NCI-H748 (cell line): Measurements from ENCODE around the gene PLPP2.

ENCODE experiments used
- DNase-seq: peaks from one replicate; lab custom pipeline; 2025; ENCODE audit not compliant: unreplicated experiment; lab: John Stamatoyannopoulos, UW

PLPP2 gene

DNA sequence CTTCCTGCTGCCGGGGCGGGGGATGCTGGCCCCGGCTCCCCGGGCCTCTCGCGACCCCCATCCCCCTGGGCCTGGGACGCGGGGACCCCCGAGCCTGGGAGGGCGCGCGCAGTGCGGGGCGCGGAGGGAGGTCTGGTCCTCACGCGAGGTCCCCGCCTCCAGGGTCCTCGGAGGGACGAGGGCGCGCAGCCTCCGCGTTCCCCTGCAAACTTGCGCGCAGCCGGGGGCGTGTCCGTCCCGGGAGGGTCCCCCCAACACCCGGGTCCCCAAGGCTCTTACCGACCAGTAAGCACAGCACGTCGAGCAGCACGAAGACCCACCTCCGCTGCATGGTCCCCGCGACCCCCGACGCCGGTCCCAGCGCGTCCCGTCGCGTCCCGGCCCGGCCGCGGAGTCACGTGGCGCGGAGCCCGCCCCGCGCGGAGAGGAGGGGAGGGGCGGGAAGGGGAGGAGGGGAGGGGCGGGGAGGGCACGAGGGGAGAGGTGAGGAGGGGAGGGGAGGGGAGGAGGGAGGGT, at the start of gene PLPP2:
Gene PLPP2, minus strand, starts transcription at position 398 of the 516 bp plus-strand sequence. Its CDS starts 67 bp downstream, at position 331.
- DNase-seq = peak; percentile 23

DNA sequence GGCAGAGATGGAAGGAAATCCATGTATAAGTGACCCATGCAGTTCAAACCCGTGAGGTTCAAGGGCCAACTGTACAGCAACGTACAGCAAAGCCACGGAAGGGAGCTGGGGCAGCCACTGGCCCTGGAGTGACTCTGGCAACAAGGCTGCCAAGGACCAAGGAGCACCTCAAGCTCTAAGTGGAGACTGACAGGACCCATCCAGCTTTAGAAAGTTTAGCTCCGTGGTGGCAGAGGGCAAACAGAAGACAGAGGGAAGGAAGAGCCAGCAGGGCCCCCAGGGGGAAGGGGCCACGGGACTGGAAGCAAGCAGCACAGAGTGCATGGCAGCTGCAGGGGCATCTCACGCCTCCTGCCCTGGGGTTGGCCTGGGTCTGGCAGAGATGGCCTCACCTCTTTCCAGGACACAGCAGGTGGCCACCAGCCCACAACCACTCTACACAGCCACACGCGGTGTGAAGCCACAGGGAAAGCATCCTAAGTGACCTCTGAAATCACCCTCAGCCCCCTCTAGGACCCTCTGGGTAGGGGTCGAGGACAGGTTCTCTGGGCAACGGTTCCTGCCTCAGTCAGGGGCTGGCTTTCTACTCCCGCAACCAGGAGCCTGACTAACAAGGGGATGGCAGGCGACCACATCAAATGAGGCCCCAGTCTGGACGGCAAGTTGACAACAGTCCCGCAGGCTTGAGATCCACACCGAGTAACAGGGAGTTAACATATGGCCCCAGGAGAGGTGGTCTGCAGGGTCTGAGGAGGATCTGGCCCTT, 49.6 kb upstream of the PLPP2 start:
- no peak for DNase-seq

DNA sequence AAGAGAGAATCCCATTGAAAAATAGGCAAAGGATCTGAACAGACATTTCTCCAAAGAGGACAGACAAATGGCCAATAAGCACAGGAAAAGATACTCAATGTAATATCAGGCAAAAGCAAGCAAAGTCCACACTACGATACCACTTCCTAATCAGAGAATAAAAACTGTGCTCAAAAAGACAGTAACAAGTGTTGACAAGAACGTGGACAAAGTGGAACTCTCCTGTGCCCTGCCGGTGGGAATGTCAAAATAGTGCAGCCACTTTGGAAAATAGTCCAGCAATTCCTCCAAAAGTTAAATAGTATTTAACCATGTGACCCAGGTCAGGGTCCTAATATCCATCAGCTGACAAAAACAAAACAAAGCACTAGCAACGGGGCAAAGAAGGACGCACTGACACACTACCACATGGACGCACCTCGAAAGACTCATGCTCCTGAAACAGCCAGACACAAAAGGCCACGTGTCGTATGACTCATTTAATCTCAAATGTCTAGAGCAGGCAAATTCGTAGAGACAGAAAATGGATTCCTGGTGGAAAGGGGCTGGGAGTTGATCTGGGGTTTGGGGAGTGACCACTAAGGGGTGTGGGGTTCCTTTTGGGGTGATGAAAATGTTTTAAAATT, 48.2 kb upstream of the PLPP2 start:
- no peak for DNase-seq

DNA sequence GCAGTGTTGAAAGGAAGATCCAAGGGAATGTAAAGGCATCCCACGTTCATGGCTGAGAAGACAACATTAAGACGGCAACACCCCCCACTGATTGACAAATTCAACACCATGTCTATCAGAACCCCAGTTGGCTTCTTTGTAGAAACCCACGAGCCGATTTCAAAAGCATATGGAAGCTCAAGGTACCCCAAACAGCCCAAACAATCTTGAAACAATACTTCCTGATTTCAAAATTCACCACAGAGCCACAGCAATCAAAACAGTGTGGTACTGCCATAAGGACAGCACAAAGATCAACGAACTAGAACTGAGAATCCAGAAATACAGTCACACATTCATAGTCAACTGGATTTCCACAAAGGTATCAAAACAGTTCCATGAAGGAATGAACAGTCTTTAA, 47.2 kb upstream of the PLPP2 start:
- DNase-seq = no peak

DNA sequence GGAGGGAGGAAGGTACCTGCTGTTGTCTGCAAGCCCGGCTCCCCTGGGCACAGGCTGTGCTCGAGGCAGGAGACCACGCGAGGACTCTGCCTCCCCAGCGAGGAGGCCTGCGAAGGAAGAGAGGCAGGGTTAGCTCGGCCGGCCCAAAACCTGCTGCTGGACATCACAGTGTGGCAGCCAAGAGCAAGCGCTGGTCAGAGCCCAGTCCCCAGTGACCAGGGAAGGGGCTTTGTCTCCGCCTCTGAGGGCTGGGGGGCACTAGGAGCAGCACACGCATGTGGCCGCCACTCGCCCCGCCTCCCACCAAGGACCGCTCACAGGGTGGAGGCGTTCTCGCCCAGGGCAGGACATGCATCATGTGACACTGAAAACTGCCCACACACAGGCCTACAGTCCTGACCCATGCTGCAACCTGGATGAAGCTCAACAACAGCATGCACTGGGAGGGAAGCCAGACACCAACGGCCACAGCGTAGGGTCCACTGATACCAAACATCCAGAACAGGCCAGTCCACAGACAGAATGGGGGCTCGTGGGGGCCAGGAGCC, 44.9 kb upstream of the PLPP2 start:
- DNase-seq = no peak

DNA sequence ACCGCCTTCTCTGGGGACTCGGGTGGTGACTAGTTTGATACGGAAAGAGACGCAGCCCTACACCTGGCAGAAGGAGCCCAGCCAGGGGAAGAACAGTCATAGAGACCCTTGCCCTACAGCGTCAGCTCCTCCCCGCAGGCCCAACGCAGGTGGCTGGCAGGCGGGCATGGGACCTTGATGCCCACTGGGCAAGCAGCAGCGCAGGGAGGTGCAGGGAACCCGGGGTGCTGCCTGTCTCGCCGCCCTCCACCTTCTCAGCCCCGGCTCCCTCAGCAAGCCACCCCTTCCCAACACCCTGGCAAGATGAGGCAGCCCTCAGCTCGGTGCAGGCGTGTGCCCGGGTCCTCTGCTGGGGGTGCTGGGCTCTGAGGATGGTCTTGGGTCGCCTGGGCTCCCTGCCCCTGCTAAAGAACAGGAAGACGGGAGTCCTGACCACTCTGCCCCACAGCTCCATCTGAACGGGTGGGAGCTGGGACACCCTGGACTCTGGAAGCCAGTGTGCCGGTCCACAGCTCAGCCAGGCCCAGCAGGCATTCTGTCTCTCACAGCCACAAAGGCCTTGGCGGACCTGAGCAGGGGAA, 44.4 kb upstream of the PLPP2 start:
- no peak for DNase-seq

DNA sequence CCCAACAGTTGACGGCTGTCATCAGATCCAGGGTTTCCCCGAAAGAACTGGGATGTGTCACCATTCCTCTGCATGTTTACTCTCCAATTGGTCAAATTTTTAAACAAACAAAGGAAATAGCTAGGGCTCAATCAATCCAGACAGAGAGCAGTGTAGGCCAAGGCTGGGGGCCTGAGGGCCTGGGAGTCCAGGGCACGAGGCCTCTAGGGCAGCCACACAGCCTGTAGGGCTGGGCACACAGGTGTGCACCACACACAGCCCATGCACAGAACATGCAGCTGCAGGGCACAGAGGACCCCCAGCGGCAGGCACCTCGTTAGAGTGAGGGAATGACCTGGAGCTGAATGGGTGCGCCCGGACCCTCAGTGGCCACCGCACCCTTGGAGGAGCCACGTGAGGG, 43.9 kb upstream of the PLPP2 start:
- DNase-seq = no peak

DNA sequence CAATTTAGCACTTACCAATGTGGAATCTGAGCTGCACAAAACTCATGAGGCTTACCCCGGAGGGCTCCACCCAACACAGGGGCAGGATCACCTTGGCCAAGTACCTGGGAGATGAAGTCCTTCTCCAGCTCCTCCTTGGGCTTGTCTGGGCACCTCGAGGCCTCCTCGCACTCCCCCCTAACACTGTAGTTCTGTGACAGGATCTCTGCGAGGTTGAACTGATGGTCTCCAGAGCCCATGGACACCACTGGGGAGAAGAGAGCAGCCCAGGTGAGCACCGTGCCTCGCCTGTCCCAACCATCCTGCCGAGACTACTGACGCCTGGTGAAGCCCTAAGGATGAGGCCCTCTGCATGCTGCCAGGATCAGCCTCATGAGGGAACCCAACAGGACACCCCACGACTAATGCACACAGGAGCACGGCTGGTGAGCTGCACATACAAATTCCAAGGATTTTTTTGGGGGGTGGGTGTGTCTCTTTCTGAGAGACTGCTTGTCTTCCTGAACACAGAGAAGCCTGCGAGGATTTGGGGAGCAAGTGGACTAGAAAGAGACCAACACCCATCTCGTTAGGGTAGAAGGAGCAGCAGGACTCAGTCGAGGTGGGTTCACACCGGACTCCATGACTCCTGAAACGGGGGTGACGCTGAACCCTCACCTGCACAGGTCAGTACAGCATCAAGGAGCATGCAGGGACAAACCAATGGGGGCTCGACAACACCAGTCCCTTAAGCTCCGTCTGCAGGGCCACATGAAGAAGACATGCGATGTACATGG, 43.3 kb upstream of the PLPP2 start:
- no peak for DNase-seq

DNA sequence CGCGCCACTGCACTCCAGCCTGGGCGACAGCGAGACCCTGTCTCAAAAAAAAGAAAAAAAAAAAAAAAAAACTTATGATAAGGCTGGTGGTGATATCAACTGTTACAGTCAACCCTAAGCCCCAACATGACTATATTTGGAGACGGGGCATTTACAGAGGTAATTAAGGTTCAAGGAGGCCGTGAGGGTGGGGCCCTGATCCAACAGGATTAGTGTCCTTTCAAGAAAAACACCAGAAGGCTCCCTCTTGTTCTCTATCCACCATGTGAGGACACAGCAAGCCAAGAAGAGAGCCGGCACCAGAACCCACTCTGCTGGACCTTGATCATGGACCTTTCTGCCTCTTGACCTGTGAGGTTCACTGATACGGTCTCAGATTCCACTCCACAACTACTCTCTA, 39.3 kb upstream of the PLPP2 start:
- DNase-seq = no peak

DNA sequence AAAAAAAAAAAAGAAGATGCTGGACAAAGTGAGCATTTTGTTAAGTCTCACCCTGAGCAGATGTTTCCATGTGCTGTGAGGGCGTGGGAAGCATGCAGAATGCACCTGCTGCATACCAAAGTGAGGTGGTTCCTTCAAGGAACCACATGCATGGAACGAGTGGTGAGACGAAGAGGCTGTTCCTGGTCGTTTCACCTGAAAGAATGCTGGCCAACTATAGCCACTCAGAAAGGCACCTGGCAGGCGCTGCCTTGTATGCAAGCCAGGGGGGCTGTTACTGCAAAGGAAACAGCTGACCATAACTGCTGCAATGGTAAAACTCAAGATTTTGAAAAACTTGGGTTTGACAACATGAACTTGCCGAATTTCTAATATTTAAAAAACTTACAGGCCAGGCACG, 38.7 kb upstream of the PLPP2 start:
- DNase-seq = no peak

DNA sequence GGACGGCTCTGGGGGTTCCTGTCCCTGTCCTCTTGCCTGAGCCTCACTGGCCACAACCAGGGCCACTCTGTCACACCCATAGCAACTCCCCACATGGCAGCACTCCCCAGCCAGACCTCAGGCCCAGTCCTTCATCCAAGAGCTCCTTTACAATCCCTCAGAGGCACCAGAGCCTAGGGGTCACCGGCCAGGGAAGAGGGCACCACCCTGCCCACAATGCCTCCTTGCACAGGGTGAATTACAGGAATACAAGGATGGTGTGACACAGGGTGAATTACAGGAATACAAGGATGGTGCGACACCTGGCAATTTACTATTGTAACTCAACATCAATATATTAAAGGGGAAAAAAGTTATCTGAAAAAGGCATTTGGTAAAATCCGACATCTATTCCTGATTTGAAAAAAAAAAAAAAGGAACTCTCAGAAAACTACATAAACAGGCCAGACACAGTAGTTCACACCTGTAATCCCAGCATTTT, 36.9 kb upstream of the PLPP2 start:
- DNase-seq = peak; percentile 1

DNA sequence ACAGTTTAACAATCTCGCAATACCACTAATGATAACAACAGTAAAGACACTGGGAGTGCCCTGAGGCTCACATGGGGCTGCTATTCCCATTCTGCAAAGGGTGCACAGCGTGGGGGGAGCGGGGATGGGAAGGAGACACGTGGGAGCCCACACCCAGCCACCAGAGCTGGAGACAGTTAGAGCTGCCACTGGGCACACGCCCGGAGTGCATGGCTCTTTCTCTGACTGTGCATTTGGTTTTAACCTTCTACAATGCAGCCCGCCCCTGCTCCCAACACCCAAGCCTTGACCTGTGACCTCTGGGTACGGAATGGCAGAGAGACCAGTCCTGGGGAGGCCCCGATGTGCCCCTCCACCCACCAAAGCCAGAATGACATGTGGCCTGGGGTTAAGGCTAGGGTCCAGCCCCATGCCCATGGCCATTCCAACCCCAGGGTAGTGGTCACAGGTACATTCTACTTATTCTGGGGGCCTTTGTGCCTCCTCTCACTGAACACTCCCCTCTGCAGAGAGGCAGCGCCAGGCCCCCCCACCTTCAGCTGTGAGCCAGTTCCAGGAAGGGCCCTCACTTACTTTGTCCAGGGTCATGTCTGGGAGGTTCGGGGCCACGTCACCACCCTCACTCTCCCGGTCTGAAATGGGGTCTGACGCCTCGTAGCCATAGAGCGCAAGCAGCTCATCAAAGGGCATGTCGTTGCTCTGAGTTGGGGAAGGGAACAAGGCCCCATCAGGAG, 36.3 kb upstream of the PLPP2 start:
- DNase-seq = no peak

DNA sequence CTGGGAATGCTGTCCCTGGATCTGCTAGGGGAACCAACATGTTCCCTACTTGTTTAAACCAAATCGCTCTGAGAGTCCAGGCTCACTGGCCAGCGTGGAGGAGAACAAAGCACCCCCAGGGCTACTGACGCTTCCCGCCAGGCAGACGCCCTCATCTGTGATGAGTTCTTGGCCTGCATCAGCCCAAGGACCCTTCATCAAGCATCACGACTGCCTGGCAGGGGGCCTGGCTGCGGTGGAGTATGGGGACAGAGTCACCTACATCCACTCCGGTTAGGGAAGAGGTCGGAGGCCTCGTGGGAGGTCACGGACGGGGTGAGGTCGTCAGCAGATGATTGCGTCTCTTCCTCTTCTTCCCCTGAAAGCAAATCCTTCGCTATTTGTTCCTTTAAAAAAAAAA, 35.7 kb upstream of the PLPP2 start:
- DNase-seq = no peak

DNA sequence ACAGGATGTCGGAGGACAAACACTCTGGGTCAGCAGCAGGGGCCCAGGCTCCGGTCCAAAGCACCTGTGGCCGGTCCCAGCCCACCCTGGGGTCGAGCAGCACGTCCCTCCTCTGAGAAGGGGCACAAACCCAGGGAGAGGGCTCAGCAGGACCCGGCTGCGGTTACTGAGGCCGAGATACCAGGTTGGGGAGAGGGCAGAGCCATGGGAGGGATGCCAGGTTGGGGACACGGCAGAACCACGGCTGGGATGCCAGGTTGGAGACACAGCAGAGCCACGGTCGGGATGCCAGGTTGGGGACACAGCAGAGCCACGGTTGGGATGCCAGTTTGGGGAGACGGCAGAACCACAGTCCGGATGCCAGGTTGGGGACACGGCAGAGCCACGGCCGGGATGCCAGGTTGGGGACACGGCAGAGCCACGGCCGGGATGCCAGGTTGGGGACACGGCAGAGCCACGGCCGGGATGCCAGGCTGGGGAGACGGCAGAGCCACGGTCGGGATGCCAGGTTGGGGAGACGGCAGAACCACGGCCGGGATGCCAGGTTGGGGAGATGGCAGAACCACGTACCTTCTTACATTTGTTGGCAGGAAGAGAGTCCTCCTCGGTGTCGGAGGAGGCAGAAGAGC, 34.8 kb upstream of the PLPP2 start:
- DNase-seq = no peak

DNA sequence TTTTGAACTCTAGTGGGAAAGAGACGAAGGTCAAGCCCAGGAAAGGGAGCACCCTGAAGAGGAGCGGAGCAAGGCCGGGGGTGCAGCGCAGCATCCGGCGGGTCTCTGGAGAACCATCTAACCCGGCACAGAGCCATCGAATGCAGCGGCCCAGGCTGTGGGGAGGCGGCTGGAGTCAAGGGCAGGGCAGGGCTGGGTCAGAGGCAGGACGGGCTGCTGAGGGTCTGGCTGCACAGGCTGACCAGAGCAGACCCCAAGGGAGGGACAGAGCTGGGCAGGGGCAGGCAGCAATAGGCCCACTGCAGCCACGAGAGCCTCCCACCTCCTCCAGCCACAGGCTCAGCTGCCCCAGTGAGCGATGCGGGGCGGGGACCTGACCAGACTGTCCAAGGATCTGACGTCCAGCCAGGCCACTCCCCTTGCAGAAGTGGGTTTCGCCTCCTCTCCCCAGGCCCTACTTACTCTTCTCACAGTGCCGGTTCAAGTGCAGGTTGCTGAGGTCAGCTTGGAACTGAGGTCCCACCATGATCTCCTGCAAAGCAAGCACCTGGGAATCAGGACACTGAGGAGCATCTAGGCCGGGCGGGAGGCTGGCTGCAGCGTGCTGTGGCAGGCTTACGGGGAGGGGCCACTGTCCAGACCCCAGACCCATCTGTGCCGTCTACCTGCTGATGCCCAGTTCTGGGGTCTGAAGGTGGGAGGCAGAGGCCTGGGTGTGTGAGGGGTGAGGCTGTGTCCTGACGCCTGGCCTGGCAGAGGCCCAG, 34.2 kb upstream of the PLPP2 start:
- DNase-seq = no peak

DNA sequence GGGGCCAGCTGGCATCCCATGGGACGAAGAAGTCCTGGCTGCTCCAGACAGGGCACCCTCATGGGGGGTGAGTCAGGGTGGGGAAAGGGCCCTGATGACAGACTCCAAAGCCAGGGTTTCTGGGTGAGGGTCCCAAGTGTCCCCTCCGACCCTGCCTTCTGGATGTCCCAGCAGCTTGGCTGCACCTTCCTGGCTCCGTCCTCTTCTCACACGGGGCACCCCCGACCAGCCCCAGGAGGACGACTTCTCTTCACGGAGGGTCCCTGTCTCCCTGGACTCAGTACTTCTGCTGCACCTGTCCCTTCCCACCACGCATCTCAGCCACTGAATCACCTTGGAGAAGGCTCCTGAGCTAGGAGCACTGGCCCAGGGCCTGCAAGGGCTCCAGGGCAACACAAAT, 33.5 kb upstream of the PLPP2 start:
- DNase-seq = no peak

DNA sequence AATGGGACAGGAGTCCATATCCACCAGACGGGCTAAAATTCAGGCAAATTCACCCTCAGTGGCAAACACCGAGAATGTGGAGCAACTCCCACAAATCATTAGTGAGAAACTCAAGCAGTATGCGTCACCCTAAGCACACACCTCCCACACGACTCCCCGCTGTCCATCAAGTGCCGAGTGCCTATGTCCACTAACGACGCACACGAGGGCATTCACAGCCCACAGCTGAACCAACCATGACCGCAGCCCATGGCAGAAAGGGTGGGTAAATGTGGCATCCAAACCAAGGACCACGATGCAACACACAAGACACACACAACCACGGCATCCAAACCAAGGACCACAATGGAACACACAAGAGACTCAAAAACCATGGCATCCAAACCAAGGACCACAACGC, 31.4 kb upstream of the PLPP2 start:
- no peak for DNase-seq

DNA sequence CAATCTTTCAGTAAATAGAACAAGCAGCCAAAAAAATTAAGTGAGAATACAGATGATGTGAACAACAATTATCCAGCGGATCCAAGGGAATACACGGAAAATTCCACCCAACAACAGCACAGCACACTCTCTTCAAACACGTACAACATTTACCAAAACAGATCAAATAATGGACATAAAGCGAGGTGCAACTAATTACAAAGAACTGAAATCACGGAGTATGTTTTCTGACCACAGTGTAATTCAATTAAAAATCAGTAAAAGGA, 27.2 kb upstream of the PLPP2 start:
- DNase-seq = no peak

DNA sequence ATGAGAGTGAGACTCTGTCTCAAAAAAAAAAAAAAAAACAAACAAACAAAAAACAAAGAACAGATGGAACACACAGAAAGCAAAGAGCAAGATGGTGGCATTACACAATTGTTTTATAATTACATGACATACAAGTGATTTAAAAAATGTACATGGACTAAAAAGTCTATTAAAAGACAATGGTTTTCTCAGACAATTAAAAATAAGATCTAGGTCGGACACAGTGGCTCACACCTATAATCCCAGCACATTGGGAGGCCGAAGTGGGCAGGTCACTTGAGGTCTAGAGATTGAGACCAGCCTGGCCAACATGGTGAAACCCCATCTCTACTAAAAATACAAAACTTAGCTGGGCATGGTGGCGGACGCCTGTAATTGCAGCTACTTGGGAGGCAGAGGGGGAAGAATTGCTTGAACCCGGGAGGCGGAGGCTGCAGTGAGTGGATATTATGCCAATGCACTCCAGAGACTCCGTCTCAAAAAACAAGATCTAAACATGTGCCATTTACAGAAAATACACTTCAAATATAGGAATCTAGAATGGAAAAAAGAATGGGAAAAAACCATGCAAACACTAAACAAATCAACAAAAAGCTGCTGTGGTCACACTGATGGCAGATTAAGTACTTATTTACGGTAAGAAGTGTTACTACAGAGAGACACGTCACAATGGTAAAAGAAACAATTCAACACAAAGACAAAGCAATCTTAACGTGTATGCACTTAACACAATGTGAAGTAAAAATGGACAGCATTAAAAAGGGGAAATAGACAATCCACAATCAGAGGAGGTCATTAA, 26.7 kb upstream of the PLPP2 start:
- no peak for DNase-seq
